GM19395 (cell line): ENCODE data around the gene LCN2.
"Not testable (repeated sequence)": the region's sequence is repeated elsewhere in the genome, so short reads cannot be mapped to it uniquely, and the experiment has no call there.

Experiments
- ATAC-seq: cut with Tn5 transposase; IDR thresholded peaks from one replicate; pipeline ENCODE4 v1.9.1; 2021; ENCODE audit warnings: mild to moderate bottlenecking, moderate library complexity; ENCODE audit not compliant: unreplicated experiment

LCN2 gene

DNA sequence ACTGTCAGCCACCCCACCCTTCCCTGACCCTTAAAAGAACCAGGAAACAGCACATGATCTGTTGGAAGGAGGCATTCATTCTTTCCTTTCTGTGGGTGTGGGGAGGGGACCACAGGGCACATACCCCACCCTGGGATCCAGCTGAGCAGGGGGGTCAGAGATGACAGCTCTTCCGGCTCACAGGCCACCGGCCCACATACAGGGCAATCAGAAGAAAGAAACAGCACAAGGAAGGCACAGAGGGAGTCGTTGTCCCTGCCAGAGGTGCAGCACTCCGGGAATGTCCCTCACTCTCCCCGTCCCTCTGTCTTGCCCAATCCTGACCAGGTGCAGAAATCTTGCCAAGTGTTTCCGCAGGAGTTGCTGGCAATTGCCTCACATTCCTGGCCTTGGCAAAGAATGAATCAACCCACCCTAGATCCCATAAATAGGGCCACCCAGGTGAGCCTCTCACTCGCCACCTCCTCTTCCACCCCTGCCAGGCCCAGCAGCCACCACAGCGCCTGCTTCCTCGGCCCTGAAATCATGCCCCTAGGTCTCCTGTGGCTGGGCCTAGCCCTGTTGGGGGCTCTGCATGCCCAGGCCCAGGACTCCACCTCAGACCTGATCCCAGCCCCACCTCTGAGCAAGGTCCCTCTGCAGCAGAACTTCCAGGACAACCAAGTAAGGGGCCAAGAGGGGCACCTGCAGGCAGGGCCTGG, at the start of gene LCN2:
Gene LCN2 (plus strand): TSS at position 453 of the 701 bp plus-strand sequence. CDS start 73 bp downstream, at position 526.
- no peak for ATAC-seq

DNA sequence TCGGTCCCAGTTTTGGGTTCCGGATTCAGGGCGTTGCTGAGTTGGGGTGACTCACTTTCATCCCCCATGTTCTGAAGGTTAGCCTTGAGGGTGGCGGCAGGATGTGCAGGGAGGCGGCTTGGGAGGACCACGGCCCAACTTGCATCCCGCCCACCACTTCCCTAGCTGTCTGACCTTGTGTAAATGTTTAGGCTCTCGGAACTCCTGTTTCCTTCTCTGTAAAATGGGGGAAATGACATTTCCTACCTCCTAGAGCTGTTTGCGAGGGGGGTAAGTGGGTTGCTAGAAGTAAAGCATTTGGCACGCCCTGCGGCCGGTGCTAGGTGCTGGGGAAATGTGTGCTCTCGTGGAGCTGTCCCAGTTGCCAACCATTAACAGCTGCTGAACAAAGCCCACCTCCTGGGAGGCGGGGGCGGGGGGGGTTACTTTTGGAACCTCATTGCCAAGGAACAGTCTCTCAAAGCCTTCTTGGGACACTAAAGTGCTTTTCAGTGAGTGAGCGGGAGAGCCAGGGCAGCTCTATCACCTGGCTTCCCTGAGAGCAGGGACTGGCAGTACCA, 49.2 kb upstream of the LCN2 start:
- ATAC-seq = no peak

- ATAC-seq = no peak
Measured at GRCh38 chr9:128100581-128100980, 48.7 kb upstream of the LCN2 start.

DNA sequence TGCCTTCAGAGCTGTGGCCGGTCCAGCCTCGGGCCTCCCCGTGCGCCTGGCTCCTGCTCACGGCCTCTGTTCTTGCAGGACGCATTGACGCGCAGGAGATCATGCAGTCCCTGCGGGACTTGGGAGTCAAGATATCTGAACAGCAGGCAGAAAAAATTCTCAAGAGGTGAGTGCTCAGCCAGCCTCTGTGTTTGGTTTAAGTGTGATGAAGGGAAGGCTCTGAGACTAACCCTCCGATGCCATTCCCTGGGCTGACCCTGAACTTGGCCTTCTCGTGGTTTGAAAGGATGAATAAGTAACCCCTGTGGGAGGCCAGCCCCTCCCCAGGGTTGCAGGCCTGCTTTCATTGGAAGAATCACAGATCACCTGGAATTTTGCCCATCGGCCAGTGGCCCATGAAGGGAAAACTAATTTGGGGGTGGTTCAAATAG, 48.0 kb upstream of the LCN2 start:
- ATAC-seq = no peak

DNA sequence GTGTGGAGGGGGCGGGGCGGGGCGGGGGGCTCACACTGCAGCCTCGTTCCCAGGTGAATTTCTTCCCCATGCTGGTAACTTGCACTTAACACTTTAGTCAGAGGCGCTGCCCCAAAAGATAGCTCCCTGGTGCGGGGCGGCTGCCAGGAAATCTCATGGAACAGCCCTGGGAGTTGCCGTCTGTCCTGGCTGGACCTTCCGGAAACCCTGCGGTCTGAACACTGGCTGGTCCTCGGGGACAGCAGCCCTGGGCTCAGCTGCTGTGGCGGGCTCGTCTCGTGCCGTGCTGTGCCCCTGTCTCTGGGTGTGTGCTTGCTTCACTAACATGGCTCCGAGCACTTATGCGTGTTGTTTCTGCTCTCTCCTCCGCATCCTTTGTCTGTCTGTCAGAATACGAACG, 47.6 kb upstream of the LCN2 start:
- ATAC-seq = no peak

DNA sequence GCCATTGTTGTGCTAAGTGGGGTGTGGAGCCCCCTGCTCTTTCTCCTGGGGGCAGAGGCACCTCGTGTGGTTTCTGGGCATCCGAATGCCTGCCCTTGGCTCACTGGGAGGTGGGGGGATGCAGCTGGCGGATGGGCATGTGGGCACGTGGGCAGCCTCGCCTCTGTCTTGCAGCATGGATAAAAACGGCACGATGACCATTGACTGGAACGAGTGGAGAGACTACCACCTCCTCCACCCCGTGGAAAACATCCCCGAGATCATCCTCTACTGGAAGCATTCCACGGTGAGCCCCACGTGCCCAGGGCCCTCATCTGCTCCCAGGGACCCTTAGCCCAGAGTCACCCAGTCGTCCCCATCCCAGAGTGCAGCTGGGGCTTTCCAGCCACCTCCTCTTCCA, 47.1 kb upstream of the LCN2 start:
- ATAC-seq = no peak

DNA sequence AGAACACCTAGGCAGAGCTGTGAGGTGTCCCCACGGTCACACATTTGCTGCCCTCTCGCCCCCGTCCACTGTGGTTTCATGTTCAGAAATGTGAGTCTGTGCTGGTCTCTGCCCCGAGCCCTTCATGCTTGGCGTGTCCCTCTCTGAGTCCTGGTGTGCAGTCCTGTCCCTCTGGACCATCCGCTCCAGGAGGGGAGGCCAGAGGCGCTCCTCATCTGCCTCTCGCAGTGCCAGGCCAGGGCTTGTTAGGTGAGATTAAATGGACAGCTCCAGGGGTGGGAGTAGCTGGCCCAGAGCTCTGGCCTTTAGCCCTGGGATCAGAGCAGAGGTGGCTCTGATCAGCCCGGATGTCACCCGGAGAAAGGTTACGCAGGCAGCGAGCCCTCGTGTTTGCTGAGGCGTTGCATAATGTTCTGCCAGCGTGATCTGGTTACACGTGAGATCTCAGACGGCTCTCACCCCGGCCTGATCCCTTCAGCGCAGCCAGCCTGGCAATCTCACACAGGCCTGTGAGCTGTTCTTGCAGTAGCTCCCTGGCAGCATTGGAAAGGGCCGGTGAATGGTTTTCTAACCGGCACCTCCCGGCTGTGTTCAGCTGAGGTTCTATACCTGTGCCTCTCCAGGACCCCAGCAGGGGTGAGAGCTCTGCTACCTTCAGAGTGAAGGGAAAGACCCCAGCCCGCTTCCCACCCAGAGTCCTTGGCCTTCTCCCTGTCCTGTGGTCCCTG, 46.2 kb upstream of the LCN2 start:
- no peak for ATAC-seq

DNA sequence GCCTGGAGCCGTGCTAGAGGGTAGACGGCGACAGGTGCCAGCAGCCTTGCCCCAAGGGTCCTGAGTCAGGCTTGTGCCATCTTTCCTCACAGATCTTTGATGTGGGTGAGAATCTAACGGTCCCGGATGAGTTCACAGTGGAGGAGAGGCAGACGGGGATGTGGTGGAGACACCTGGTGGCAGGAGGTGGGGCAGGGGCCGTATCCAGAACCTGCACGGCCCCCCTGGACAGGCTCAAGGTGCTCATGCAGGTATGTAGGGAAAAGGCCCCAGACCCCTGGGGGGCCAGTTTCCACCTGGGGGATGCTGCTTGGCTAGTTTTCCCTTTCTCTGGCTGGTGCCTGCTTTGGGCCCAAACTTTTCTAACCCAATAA, 45.7 kb upstream of the LCN2 start:
- ATAC-seq = no peak

DNA sequence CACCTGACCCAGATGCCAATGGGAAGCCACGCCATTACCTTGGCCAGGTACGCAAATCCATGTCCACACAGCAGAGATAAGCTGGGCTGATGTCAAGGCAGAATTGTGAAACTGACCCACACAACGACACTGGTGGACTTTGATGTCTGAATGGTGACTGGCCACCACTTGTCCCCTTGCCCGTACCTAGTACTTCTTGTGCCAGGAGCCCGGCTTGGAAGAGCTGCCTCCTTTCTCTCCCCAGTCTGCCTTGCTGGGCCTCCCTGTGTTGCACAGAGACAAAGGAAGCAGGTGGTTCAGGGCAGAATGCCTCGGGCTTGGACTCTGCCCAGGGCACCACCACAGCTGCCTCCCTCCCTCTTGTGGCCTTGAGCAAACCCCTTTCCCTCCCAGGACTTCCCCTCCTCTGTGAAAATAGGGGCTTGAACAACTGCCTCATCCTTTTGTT, 45.1 kb upstream of the LCN2 start:
- ATAC-seq = no peak

DNA sequence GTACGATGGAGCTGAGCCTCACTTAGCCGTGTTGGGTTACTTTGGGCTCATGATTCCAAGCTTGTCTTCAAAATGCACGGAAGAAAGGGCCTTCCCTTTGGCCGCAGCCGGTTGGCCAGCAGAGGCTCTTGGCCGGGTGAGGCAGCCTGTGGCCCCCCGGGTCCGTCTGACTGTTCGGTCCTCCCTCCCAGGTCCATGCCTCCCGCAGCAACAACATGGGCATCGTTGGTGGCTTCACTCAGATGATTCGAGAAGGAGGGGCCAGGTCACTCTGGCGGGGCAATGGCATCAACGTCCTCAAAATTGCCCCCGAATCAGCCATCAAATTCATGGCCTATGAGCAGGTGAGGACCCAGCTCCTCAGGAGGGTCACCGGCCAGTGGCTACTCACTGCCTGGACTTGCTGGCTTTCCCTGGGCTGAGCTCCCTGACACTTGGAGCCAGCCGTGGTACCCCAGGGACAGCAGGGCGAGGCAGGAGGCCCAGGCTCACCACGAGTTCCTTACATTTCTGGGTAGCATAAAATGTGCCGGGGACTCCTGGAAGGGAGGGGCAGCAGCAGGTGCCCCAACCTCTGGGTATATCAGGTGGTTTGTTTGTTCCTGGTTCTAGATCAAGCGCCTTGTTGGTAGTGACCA, 43.6 kb upstream of the LCN2 start:
- ATAC-seq = no peak

GRCh38 chr9:128106181-128106939, 42.9 kb upstream of the LCN2 start:
- no peak for ATAC-seq

- no peak for ATAC-seq
Measured at GRCh38 chr9:128106940-128107467, 42.2 kb upstream of the LCN2 start.

- ATAC-seq = no peak
Measured at GRCh38 chr9:128107468-128108268, 41.6 kb upstream of the LCN2 start.

GRCh38 chr9:128108269-128109049, 40.8 kb upstream of the LCN2 start:
- no peak for ATAC-seq

- ATAC-seq = no peak
Measured at GRCh38 chr9:128109050-128109709, 40.1 kb upstream of the LCN2 start.

DNA sequence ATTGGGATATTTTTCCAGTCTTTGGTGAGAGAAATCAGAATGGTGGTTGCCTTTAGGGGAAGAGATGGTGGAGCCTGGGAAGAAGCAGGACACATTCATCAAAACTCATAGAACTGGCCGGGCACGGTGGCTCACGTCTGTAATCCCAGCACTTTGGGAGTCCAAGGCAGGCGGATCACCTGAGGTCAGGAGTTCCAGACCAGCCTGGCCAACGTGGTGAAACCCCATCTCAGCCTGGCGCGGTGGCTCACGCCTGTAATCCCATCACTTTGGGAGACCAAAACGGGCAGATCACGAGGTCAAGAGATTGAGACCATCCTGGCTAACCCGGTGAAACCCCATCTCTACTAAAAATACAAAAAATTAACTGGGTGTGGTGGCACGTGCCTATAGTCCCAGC, 37.5 kb upstream of the LCN2 start:
- ATAC-seq = not testable (repeated sequence)

DNA sequence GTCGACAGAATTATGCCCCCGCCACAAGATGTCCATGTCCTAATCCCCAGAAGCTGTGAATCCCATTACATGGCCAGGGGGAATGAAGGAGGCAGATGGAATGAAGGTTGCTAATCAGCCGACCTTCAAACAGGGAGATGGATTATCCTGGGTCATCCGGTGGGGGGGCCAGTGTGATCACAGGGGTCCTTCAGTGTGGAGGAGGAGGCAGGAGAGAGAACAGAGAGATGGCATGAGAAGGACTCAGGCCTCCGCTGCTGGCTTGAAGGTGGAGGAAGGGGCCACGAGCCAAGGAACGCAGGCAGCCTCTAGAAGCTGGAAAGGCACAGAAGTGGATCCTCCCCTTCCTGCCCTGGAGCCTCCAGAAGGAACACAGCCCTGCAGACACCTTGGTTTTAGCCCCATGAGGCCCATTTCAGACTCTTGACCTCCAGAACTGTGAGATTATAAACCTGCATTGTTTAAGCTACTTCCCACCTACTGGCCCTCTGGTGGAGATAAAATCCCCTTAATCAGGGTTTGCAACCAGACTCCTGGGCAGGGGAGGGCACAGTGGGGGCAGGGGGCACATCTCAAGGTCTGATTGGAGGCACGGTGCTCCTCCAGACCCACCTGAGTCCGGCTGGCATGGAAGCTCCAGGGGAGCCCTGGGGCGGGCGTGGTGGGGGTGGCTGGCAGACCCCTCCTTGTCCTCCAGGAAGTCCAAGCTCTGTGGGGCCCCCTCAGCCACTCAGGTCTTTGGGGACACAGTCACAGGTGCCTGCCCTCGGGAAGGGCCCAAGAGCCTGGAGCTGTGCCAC, 35.5 kb upstream of the LCN2 start:
- no peak for ATAC-seq
